GM10248 (cell line): ENCODE data around the gene ARHGAP18.

Experiments
- CTCF ChIA-PET: fragments of 300-600 bp; sonication (Branson Sonifier 250); formaldehyde crosslinking; extraction: SDS; loops from one replicate; lab custom pipeline; 2021; ENCODE audit warnings: antibody characterized with exemption; lab: Yijun Ruan, JAX
- POLR2A ChIA-PET: fragments of 350-650 bp; sonication (Branson Sonifier 250); formaldehyde crosslinking; extraction: SDS; loops from one replicate; lab custom pipeline; 2020; ENCODE audit warnings: antibody characterized with exemption; lab: Yijun Ruan, JAX
- DNase-seq: peaks from one replicate; pipeline ENCODE4 v3.0.0; 2012; ENCODE audit errors: extremely low spot score
- TF ChIP-seq, protein P1 (sequence below): IDR thresholded peaks from 2 replicates; pipeline ENCODE4 v1.5.1; 2012; ENCODE audit warnings: mild to moderate bottlenecking, low read depth; ENCODE audit errors: extremely low read depth, missing control alignments, control extremely low read depth

Gene ARHGAP18

DNA sequence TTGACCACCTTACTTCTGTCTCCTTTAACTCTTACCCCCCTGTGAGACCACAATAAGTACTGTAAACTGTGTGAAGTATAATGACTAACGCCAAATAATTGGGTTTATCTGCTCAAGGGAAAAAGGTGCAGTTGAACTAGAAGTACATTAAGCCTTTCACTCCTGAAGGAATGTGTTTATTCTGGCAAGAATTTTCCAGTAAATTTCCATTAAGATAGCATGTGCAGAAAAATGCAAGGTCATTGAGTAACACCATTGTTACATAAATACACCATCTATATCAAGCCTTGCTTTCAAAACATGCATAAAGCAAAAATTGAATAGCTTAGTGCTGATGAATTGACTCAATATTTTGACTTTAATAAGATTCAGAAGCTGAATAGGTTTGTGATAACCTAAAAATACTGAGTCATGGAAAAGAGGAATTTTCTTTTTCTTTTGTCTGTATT, 65.4 kb downstream of the ARHGAP18 start:
- TF ChIP-seq, protein P1, sequence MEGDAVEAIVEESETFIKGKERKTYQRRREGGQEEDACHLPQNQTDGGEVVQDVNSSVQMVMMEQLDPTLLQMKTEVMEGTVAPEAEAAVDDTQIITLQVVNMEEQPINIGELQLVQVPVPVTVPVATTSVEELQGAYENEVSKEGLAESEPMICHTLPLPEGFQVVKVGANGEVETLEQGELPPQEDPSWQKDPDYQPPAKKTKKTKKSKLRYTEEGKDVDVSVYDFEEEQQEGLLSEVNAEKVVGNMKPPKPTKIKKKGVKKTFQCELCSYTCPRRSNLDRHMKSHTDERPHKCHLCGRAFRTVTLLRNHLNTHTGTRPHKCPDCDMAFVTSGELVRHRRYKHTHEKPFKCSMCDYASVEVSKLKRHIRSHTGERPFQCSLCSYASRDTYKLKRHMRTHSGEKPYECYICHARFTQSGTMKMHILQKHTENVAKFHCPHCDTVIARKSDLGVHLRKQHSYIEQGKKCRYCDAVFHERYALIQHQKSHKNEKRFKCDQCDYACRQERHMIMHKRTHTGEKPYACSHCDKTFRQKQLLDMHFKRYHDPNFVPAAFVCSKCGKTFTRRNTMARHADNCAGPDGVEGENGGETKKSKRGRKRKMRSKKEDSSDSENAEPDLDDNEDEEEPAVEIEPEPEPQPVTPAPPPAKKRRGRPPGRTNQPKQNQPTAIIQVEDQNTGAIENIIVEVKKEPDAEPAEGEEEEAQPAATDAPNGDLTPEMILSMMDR = no peak
- ChIA-PET POLR2A (no interaction called here), CTCF (interaction anchor here (1.1 to 7.8 kb wide), 8 partner anchors 8 to 377 kb away, joined by 3 to 45 read pairs (median 4); no protein-coding TSS in a partner anchor)
- no peak for DNase-seq

DNA sequence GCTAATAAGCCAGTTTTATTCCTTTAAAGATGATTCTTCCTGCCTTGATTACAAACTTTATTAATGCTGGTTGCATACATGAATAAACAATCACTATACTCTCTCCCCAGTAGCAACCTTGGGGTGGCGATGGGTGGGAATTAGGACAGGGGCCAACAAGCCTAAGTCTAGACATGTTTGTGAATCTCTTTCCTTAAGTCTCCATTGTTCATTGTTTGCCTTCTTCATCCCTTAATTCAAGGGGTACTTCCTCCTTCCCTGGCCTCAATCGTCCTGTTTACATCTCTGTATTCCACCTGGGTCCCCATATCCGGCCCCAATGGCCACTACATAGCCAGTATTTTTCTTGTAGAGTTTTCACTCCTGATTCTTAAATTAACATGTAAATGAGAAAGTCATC, 66.0 kb downstream of the ARHGAP18 start:
- ChIA-PET POLR2A (no interaction called here), CTCF (interaction anchor here (1.3 to 7.8 kb wide), 6 partner anchors 9 to 87 kb away, joined by 3 to 45 read pairs (median 6); no protein-coding TSS in a partner anchor)
- TF ChIP-seq, protein P1 = no peak
- DNase-seq = no peak

DNA sequence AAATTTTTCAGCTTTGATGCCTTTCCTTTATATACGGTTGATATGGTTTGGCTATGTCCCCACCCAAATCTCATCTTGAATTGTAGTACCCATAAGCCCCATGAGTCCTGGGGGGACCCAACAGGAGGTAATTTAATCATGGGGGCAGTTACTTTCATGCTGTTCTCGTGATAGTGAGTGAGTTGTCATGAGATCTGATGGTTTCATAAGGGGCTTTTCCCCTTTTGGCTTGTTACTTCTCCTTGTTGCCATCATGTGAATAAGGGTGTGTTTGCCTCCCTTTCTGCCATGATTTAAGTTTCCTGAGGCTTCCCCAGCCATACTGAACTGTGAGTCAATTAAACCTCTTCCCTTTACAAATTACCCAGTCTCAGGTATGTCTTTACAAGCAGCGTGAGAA, 66.8 kb downstream of the ARHGAP18 start:
- no peak for DNase-seq
- ChIA-PET POLR2A (no interaction called here), CTCF (interaction anchor here (1.7 to 7.8 kb wide), 6 partner anchors 9 to 45 kb away, joined by 5 to 45 read pairs (median 7); no protein-coding TSS in a partner anchor)
- TF ChIP-seq, protein P1 = no peak

DNA sequence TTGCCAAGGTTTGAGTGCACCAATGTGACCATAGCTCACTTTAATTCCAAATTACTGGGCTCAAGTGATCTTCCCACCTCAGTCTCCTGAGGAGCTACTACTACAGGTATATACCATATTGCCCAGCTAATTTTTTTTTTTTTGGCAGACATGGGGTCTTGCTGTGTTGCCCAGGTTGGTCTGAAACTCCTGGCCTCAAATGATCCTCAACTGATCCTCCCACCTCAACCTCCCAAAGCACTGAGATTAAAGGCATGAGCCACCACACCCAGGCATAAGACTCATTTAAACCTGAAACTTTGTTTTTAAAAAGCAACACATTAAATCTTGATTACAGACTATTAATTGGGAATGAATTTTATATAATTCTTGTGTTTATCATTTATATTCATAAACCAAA, 67.7 kb downstream of the ARHGAP18 start:
- DNase-seq = no peak
- POLR2A ChIA-PET = no interaction called here
- CTCF ChIA-PET = interaction anchor here (1.2 to 7.8 kb wide), 6 partner anchors 11 to 44 kb away, joined by 4 to 45 read pairs (median 6); no protein-coding TSS in a partner anchor
- TF ChIP-seq, protein P1 = no peak

DNA sequence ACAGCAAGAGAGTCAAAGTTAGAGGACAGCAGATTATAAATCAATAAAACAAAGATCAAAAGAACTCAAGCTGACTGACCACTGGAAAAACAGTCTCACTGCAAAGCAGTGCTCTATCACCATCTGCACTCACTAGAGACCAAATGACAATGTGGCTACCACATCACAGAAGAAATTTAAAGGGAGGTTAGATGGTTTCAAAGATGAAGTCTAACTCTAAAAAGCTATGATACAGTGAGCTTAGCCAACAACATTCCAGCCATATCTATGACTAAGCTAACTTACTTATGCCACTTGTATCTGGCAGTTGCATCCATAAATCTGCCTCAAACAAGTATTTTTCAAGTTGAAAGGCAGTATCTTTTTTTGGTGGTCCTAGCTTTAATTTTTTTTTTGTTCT, 68.6 kb downstream of the ARHGAP18 start:
- ChIA-PET POLR2A (no interaction called here), CTCF (interaction anchor here (1.1 to 7.8 kb wide), 8 partner anchors 10 to 46 kb away, joined by 3 to 45 read pairs (median 6); no protein-coding TSS in a partner anchor)
- TF ChIP-seq, protein P1 = no peak
- DNase-seq = no peak

DNA sequence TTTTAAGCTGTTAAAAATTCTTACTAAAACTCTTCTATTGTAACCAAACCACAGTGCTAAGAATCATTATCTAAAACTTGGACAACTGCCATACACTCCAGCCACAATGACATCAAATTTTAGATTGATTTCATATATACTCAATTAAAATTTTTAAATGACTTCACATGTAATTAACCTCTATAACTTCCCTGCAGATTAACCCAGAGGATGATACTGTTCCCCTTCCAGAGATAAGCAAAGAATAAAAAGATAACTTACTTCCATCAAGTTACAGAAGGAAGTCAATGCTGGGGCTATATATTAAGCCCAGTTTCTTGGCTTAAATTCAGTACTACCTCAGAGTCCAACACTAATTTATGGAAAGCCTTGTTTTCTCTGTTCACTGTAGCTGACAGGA, 71.3 kb downstream of the ARHGAP18 start:
- DNase-seq = no peak
- ChIA-PET POLR2A (no interaction called here), CTCF (interaction anchor here (1.1 to 7.8 kb wide), 5 partner anchors 12 to 92 kb away, joined by 3 to 45 read pairs (median 4); no protein-coding TSS in a partner anchor)
- TF ChIP-seq, protein P1 = no peak
